ENCODE results near the gene KCNH3. TPM values are rescaled to one million over a fixed set of nuclear protein-coding genes. Genes with fewer than 3 reads are reported as not detected.
A peak's percentile ranks its signal among the peaks of the same experiment; 100 is the strongest.

Gene KCNH3
- total and polyA plus RNA-seq, 4 donors: 0.07 to 0.24 (median 0.19) TPM; not detected in 1

GRCh38 chr12:49531745-49532144 is 7.1 kb upstream of the KCNH3 start:
- WGBS: 70% methylated on average over 2 of the region's 2 CpGs

GRCh38 chr12:49533331-49533730 is 5.5 kb upstream of the KCNH3 start:
- peak; percentile 1 for DNase-seq (ENCODE audit: low spot score)
- Histone ChIP-seq H3K9me3 (ENCODE audit: control insufficient read depth in 4 of 4, low read length in 3 of 4) (no peaks in the 10 kb centered on the region), H3K36me3 (ENCODE audit: control insufficient read depth in 4 of 4, insufficient read depth in 3 of 4, low read depth in 1 of 4, low read length in 3 of 4) (no peaks in the 10 kb centered on the region), H3K4me1 (ENCODE audit: control insufficient read depth in 4 of 4, insufficient read depth in 4 of 4, low read length in 3 of 4) (peaks cover 5 to 10% (median 10%) of the 10 kb centered on the region in 4 donors), H3K27me3 (ENCODE audit: control insufficient read depth in 4 of 4, insufficient read depth in 4 of 4, low read length in 3 of 4) (peaks cover 0 to 6% (median 4%) of the 10 kb centered on the region in 4 donors), H3K27ac (ENCODE audit: low read depth in 1 of 2, low read length in 2 of 2) (no peak overlapping the region), H3K9ac (ENCODE audit: low read depth in 1 of 2, low read length in 2 of 2) (no peak overlapping the region), H3K4me3 (ENCODE audit: low read depth in 1 of 3, low read length in 3 of 3) (no peak overlapping the region)
- WGBS: 92% methylated on average over 10 of the region's 10 CpGs
- no peak for TF ChIP-seq EGR1 (IDR thresholded peaks at IDR 0.05; ENCODE audit: low read depth in 2 of 2)
- TF ChIP-seq REST (IDR thresholded peaks at IDR 0.05): no peak
- TF ChIP-seq YY1 (IDR thresholded peaks at IDR 0.05): no peak
- TF ChIP-seq RAD21 (IDR thresholded peaks at IDR 0.05): no peak
- TF ChIP-seq NR2F2 (IDR thresholded peaks at IDR 0.05): no peak
- no peak for TF ChIP-seq FOXA2 (IDR thresholded peaks at IDR 0.05)
- TF ChIP-seq ZBTB33 (IDR thresholded peaks at IDR 0.05): no peak
- TF ChIP-seq RXRA (IDR thresholded peaks at IDR 0.05): no peak
- TF ChIP-seq MAX (IDR thresholded peaks at IDR 0.05): no peak
- no peak for TF ChIP-seq HNF4G (IDR thresholded peaks at IDR 0.05)

More at GRCh38 chr12:49531745-49532144, 7.1 kb upstream of the KCNH3 start:
- no peak for DNase-seq (ENCODE audit: low spot score)
- Histone ChIP-seq H3K27ac (ENCODE audit: low read depth in 1 of 2, low read length in 2 of 2) (no peak overlapping the region), H3K9ac (ENCODE audit: low read depth in 1 of 2, low read length in 2 of 2) (no peak overlapping the region), H3K4me3 (ENCODE audit: low read depth in 1 of 3, low read length in 3 of 3) (no peak overlapping the region), H3K27me3 (ENCODE audit: control insufficient read depth in 4 of 4, insufficient read depth in 4 of 4, low read length in 3 of 4) (peaks cover 0 to 5% (median 2%) of the 10 kb centered on the region in 4 donors), H3K9me3 (ENCODE audit: control insufficient read depth in 4 of 4, low read length in 3 of 4) (no peaks in the 10 kb centered on the region), H3K36me3 (ENCODE audit: control insufficient read depth in 4 of 4, insufficient read depth in 3 of 4, low read depth in 1 of 4, low read length in 3 of 4) (peaks cover 0 to 2% (median 0%) of the 10 kb centered on the region in 4 donors), H3K4me1 (ENCODE audit: control insufficient read depth in 4 of 4, insufficient read depth in 4 of 4, low read length in 3 of 4) (no peaks in the 10 kb centered on the region)
- TF ChIP-seq CTCF (IDR thresholded peaks at IDR 0.05; ENCODE audit: low read depth, low read length, missing input control): no peak
- TF ChIP-seq RAD21 (IDR thresholded peaks at IDR 0.05): no peak
- TF ChIP-seq YY1 (IDR thresholded peaks at IDR 0.05): no peak
- no peak for TF ChIP-seq RXRA (IDR thresholded peaks at IDR 0.05)
- no peak for TF ChIP-seq GABPA (IDR thresholded peaks at IDR 0.05 in 1 of 2, conservative IDR thresholded peaks at IDR 0.05 in 1 of 2)
- TF ChIP-seq JUND (IDR thresholded peaks at IDR 0.05): no peak
- no peak for TF ChIP-seq FOXA2 (IDR thresholded peaks at IDR 0.05)
- no peak for TF ChIP-seq NR2F2 (IDR thresholded peaks at IDR 0.05)
- no peak for TF ChIP-seq ZBTB33 (IDR thresholded peaks at IDR 0.05)
- no peak for TF ChIP-seq ATF3 (IDR thresholded peaks at IDR 0.05)
- no peak for TF ChIP-seq FOXA1 (IDR thresholded peaks at IDR 0.05)
- TF ChIP-seq EGR1 (IDR thresholded peaks at IDR 0.05; ENCODE audit: low read depth in 2 of 2): no peak
- no peak for TF ChIP-seq HNF4A (conservative IDR thresholded peaks at IDR 0.05)
- no peak for TF ChIP-seq SP1 (IDR thresholded peaks at IDR 0.05)
